CD14-positive monocyte (primary cell): ENCODE data around the gene MOCOS. TPM values are rescaled to one million over a fixed set of nuclear protein-coding genes. Genes with fewer than 3 reads are reported as not detected.

Source experiments
- DNase-seq, 3 donors: peaks; one replicate each; pipeline ENCODE4 v3.0.0-alpha.2; 2011 to 2022
- H2AFZ ChIP-seq: 2 replicates; pipeline ENCODE4 v1.6.0; 2012; ENCODE audit warnings: mild to moderate bottlenecking, low read depth, low read length, inconsistent platforms; ENCODE audit not compliant: insufficient read depth, poor library complexity, severe bottlenecking
- H3K27ac ChIP-seq, 2 donors: 1 replicate in 1 of 2; 2 replicates in 1 of 2; pipeline ENCODE4 v1.5.1; 2012 to 2013; ENCODE audit warnings: low read length in 2 of 2, control low read depth in 1 of 2, inconsistent platforms in 1 of 2, low read depth in 1 of 2, mild to moderate bottlenecking in 1 of 2
- H3K27me3 ChIP-seq, 2 donors: one replicate each; pipeline versions ENCODE4 v1.6.0 to v1.6.1; 2011 to 2013; ENCODE audit warnings: low read length in 2 of 2; ENCODE audit not compliant: control insufficient read depth in 2 of 2, insufficient read depth in 2 of 2
- H3K36me3 ChIP-seq, 2 donors: replicated peaks in 1 of 2; 1 replicate in 1 of 2; 2 replicates in 1 of 2; pipeline versions ENCODE4 v1.5.1 to v1.6.1; 2012 to 2013; ENCODE audit warnings: low read length in 2 of 2, control low read depth in 1 of 2, inconsistent platforms in 1 of 2, mild to moderate bottlenecking in 1 of 2; ENCODE audit not compliant: insufficient read depth in 2 of 2, control insufficient read depth in 1 of 2
- H3K4me1 ChIP-seq, 2 donors: 1 replicate in 1 of 2; 2 replicates in 1 of 2; pipeline versions ENCODE4 v1.5.1 to v1.6.1; 2012 to 2013; ENCODE audit warnings: low read length in 2 of 2, control low read depth in 1 of 2, inconsistent platforms in 1 of 2, mild to moderate bottlenecking in 1 of 2, moderate library complexity in 1 of 2; ENCODE audit not compliant: insufficient read depth in 2 of 2, control insufficient read depth in 1 of 2
- H3K4me2 ChIP-seq: replicated peaks from 2 replicates; pipeline ENCODE3; 2012; ENCODE audit warnings: low read length, moderate library complexity, mild to moderate bottlenecking; ENCODE audit not compliant: poor library complexity, severe bottlenecking; ENCODE audit errors: extremely low read depth
- H3K4me3 ChIP-seq, 3 experiments: fragments of 200-600 bp in 1 of 3; sonication (generic) in 1 of 3; replicated peaks in 1 of 3; 1 replicate in 2 of 3; 2 replicates in 1 of 3; pipeline ENCODE4 v1.5.1; 2011 to 2013; ENCODE audit warnings: low read length in 3 of 3, mild to moderate bottlenecking in 3 of 3, control low read depth in 2 of 3, low read depth in 2 of 3, inconsistent platforms in 1 of 3, moderate library complexity in 1 of 3
- H3K79me2 ChIP-seq: 2 replicates; pipeline ENCODE4 v1.6.0; 2012; ENCODE audit warnings: mild to moderate bottlenecking, control low read depth, inconsistent platforms, low read length, moderate library complexity; ENCODE audit not compliant: insufficient read depth
- H3K9ac ChIP-seq: 2 replicates; pipeline ENCODE4 v1.6.0; 2017; ENCODE audit warnings: low read length, mild to moderate bottlenecking; ENCODE audit not compliant: insufficient read depth, poor library complexity, severe bottlenecking
- H3K9me3 ChIP-seq, 2 donors: replicated peaks in 1 of 2; 1 replicate in 1 of 2; 2 replicates in 1 of 2; pipeline versions ENCODE4 v1.5.1 to v1.6.1; 2012 to 2013; ENCODE audit warnings: low read length in 2 of 2, control low read depth in 1 of 2; ENCODE audit not compliant: control insufficient read depth in 1 of 2, insufficient read depth in 1 of 2
- H4K20me1 ChIP-seq: 2 replicates; pipeline ENCODE4 v1.6.0; 2012; ENCODE audit warnings: mild to moderate bottlenecking, low read length, control low read depth, moderate library complexity; ENCODE audit not compliant: insufficient read depth
- H3K27ac Mint-ChIP-seq, 7 donors: one replicate each; pipeline ENCODE4 v1.8.0; 2020; ENCODE audit warnings: mild to moderate bottlenecking in 7 of 7, mixed read lengths in 7 of 7, moderate library complexity in 6 of 7, inconsistent platforms in 2 of 7
- H3K27me3 Mint-ChIP-seq, 3 donors: one replicate each; pipeline ENCODE4 v1.8.0; 2021 to 2022; ENCODE audit warnings: low read depth in 3 of 3, mild to moderate bottlenecking in 3 of 3, mixed read lengths in 3 of 3, moderate library complexity in 3 of 3, inconsistent platforms in 1 of 3
- H3K36me3 Mint-ChIP-seq, 2 donors: one replicate each; pipeline ENCODE4 v1.8.0; 2020; ENCODE audit warnings: mixed read lengths in 2 of 2, inconsistent platforms in 1 of 2, mild to moderate bottlenecking in 1 of 2
- H3K4me1 Mint-ChIP-seq: one replicate; pipeline ENCODE4 v1.8.0; 2020; ENCODE audit warnings: mild to moderate bottlenecking, mixed read lengths
- H3K4me3 Mint-ChIP-seq, 2 donors: one replicate each; pipeline ENCODE4 v1.8.0; 2020; ENCODE audit warnings: mild to moderate bottlenecking in 2 of 2, mixed read lengths in 2 of 2, moderate library complexity in 1 of 2
- H3K9me3 Mint-ChIP-seq, 7 donors: one replicate each; pipeline ENCODE4 v1.8.0; 2020 to 2022; ENCODE audit warnings: mixed read lengths in 7 of 7, mild to moderate bottlenecking in 6 of 7, moderate library complexity in 6 of 7, inconsistent platforms in 2 of 7
- WGBS: methylation state at CpG from one replicate; pipeline ENCODE4 v1.1.5; 2013; ENCODE audit warnings: missing lambda C conversion rate; ENCODE audit not compliant: insufficient coverage; 5-methylcytosine and 5-hydroxymethylcytosine counted together
- intact Hi-C, 2 donors: fragments of 100-400 bp; cut with micrococcal nuclease; formaldehyde crosslinking; loops; one replicate each; pipeline versions ENCODE4 v1.15.0 to v1.15.1; 2023
- polyA plus RNA-seq, 3 donors: library from polyadenylated mRNA; depleted of rRNA in 1 of 3; unstranded in 2 of 3; stranded (reverse) in 1 of 3; fragments of 300-500 nt in 2 of 3; fragments of >200 nt in 1 of 3; fragmentation: Illumina TruSeq in 2 of 3; gene quantifications; 1 replicate in 2 of 3; 2 replicates in 1 of 3; pipeline ENCODE4 v1.2.3, GENCODE V29; 2012 to 2021
- TF ChIP-seq, protein P1 (sequence below): fragments of 200-600 bp; IDR thresholded peaks from one replicate; pipeline ENCODE4 v1.8.0; 2022; ENCODE audit warnings: antibody characterized with exemption, mild to moderate bottlenecking

The MOCOS gene
- polyA plus RNA-seq, 3 donors = 0.03 to 0.05 TPM; not detected in 1

DNA sequence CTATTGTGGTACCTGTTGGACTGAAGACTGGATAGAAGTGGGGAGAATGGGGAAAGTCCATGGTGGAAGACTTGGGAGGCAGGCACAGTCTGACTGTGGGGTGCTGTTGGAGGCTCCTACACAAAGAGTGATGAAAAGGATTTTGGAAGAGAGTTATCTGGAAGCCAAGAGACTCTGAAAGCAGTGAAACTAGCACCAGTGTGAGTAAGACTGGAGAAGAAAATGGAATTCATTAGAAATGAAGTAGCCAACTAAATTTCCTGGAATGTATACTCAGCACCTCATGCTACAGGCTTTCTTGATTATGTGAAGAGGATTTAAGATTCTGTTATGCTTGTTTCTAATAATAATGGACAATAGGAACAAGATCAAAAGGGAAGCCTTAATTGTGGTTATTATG is 29.9 kb upstream of the MOCOS start:
- no peaks in the 10 kb centered on the region for H3K9me3 ChIP-seq
- no peaks in the 10 kb centered on the region for H3K27me3 ChIP-seq
- H3K4me3 ChIP-seq = no peak overlapping the region
- H3K4me3 Mint-ChIP-seq = no peak overlapping the region
- no peaks in the 10 kb centered on the region for H3K79me2 ChIP-seq
- intact Hi-C loops = no loop called here
- H3K27ac Mint-ChIP-seq = peak overlapping the region in 2 of 7 donors; percentile 58 to 69
- no peak overlapping the region for H2AFZ ChIP-seq
- no peak overlapping the region for H3K9ac ChIP-seq
- no peaks in the 10 kb centered on the region for H4K20me1 ChIP-seq
- H3K9me3 Mint-ChIP-seq = no peaks in the 10 kb centered on the region
- peaks cover 78 to 89% of the 10 kb centered on the region in 2 donors for H3K36me3 Mint-ChIP-seq
- TF ChIP-seq, protein P1, sequence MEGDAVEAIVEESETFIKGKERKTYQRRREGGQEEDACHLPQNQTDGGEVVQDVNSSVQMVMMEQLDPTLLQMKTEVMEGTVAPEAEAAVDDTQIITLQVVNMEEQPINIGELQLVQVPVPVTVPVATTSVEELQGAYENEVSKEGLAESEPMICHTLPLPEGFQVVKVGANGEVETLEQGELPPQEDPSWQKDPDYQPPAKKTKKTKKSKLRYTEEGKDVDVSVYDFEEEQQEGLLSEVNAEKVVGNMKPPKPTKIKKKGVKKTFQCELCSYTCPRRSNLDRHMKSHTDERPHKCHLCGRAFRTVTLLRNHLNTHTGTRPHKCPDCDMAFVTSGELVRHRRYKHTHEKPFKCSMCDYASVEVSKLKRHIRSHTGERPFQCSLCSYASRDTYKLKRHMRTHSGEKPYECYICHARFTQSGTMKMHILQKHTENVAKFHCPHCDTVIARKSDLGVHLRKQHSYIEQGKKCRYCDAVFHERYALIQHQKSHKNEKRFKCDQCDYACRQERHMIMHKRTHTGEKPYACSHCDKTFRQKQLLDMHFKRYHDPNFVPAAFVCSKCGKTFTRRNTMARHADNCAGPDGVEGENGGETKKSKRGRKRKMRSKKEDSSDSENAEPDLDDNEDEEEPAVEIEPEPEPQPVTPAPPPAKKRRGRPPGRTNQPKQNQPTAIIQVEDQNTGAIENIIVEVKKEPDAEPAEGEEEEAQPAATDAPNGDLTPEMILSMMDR = no peak
- DNase-seq = no peak
- peaks cover 78 to 98% of the 10 kb centered on the region in 2 donors for H3K36me3 ChIP-seq
- H3K27me3 Mint-ChIP-seq = no peaks in the 10 kb centered on the region
- no peak overlapping the region for H3K27ac ChIP-seq
- no peaks in the 10 kb centered on the region for H3K4me1 ChIP-seq
- peaks cover 3% of the 10 kb centered on the region for H3K4me1 Mint-ChIP-seq
- no peak overlapping the region for H3K4me2 ChIP-seq

- Mint-ChIP-seq H3K27ac (peak overlapping the region in 1 of 7 donors; percentile 2), H3K36me3 (peaks cover 75 to 86% of the 10 kb centered on the region in 2 donors), H3K9me3 (no peaks in the 10 kb centered on the region), H3K27me3 (no peaks in the 10 kb centered on the region), H3K4me1 (peaks cover 3% of the 10 kb centered on the region), H3K4me3 (no peak overlapping the region)
- no peak for DNase-seq
- H4K20me1 ChIP-seq = no peaks in the 10 kb centered on the region
- H3K36me3 ChIP-seq = peaks cover 78 to 98% of the 10 kb centered on the region in 2 donors
- no peak overlapping the region for H3K9ac ChIP-seq
- no peak overlapping the region for H2AFZ ChIP-seq
- H3K9me3 ChIP-seq = no peaks in the 10 kb centered on the region
- no peaks in the 10 kb centered on the region for H3K79me2 ChIP-seq
- TF ChIP-seq, protein P1 = no peak
- intact Hi-C loops = no loop called here
- H3K27ac ChIP-seq = no peak overlapping the region
- H3K4me1 ChIP-seq = no peaks in the 10 kb centered on the region
- H3K27me3 ChIP-seq = no peaks in the 10 kb centered on the region
- WGBS = 80% methylated on average over 2 of the region's 5 CpGs
- no peak overlapping the region for H3K4me3 ChIP-seq
- no peak overlapping the region for H3K4me2 ChIP-seq
These were observed 28.9 kb upstream of the MOCOS start for GRCh38 chr18:36158266-36158867.
